Upper lobe of left lung (tissue), 6 donors: ENCODE results near the gene ARRB2. TPM values are rescaled to one million over a fixed set of nuclear protein-coding genes. Genes with fewer than 3 reads are reported as not detected.

Source experiments
- ATAC-seq, 2 donors: fragments of 200-7000 bp; cut with Tn5 transposase; one replicate each; pipeline ENCODE4 v1.9.1; 2022; ENCODE audit warnings: mild to moderate bottlenecking in 2 of 2, moderate library complexity in 2 of 2; ENCODE audit not compliant: low FRiP score in 2 of 2
- DNase-seq, 2 donors: peaks; one replicate each; pipeline ENCODE4 v3.0.0-alpha.2; 2019 to 2020
- H3K27ac ChIP-seq, 4 donors: fragments of 200-600 bp; sonication (generic); one replicate each; pipeline ENCODE4 v1.5.1; 2016 to 2019
- H3K27me3 ChIP-seq, 4 donors: fragments of 200-600 bp; sonication (generic); one replicate each; pipeline ENCODE4 v1.5.1; 2017 to 2019
- H3K36me3 ChIP-seq, 4 donors: fragments of 200-600 bp; sonication (generic); one replicate each; pipeline ENCODE4 v1.5.1; 2016 to 2019
- H3K4me1 ChIP-seq, 4 donors: fragments of 200-600 bp; sonication (generic); one replicate each; pipeline ENCODE4 v1.5.1; 2018 to 2019
- H3K4me3 ChIP-seq, 4 donors: fragments of 200-600 bp; sonication (generic); one replicate each; pipeline ENCODE4 v1.5.1; 2017 to 2019; ENCODE audit warnings: mild to moderate bottlenecking in 2 of 4, moderate library complexity in 1 of 4
- H3K9me3 ChIP-seq, 4 donors: fragments of 200-600 bp; sonication (generic); one replicate each; pipeline ENCODE4 v1.5.1; 2018 to 2019
- CTCF ChIP-seq, 6 experiments: fragments of 450-650 bp in 4 of 6; fragments of 200-600 bp in 2 of 6; sonication (generic) in 2 of 6; IDR thresholded peaks; one replicate each; pipeline ENCODE4 v1.5.1; 2016 to 2019; ENCODE audit warnings: antibody characterized with exemption in 6 of 6
- EP300 ChIP-seq, 4 donors: sonication (generic); formaldehyde crosslinking; IDR thresholded peaks; one replicate each; pipeline ENCODE4 v1.5.1; 2017; ENCODE audit warnings: antibody characterized with exemption in 4 of 4, control low read depth in 2 of 4
- POLR2A ChIP-seq, 4 donors: fragments of 450-650 bp; IDR thresholded peaks; one replicate each; pipeline ENCODE4 v1.5.1; 2016 to 2017; ENCODE audit warnings: antibody characterized with exemption in 4 of 4, mild to moderate bottlenecking in 2 of 4
- POLR2AphosphoS5 ChIP-seq, 2 donors: sonication (generic); formaldehyde crosslinking; IDR thresholded peaks; one replicate each; pipeline ENCODE4 v1.5.1; 2017; ENCODE audit warnings: antibody characterized with exemption in 2 of 2
- WGBS, 2 donors: methylation state at CpG; one replicate each; pipeline ENCODE4 v1.1.5; 2017 to 2018; 5-methylcytosine and 5-hydroxymethylcytosine counted together
- total RNA-seq, 6 donors: library from RNA; depleted of rRNA in 4 of 6; stranded (reverse); fragments of >200 nt in 4 of 6; gene quantifications; one replicate each; pipeline versions ENCODE4 v1.1.0 to v1.2.1, GENCODE V29; 2016 to 2021
- donor health status: DM: no; HTN: no; CAD: no; lungs with moderate emphysema.
- donor health status: DM: no; HTN: yes; CAD: no; lungs with severe emphysema.

Gene ARRB2
- total RNA-seq, 6 donors from 2014 or later: 67.3 to 336 (median 176) TPM

GRCh38 chr17:4742133-4742532 is 31.7 kb downstream of the ARRB2 start:
- H3K4me1 ChIP-seq: peaks cover 9 to 31% (median 18%) of the 10 kb centered on the region in 4 donors
- ATAC-seq: no peak
- no peaks in the 10 kb centered on the region for H3K36me3 ChIP-seq
- no peak overlapping the region for H3K27ac ChIP-seq
- no peak overlapping the region for H3K4me3 ChIP-seq
- no peak for DNase-seq
- no peaks in the 10 kb centered on the region for H3K27me3 ChIP-seq
- 91 to 97% methylated on average over 9 of the region's 9 CpGs for WGBS, 2 donors
- H3K9me3 ChIP-seq: no peaks in the 10 kb centered on the region
- TF ChIP-seq POLR2AphosphoS5 (IDR thresholded peaks at IDR 0.05): no peak
- TF ChIP-seq EP300 (IDR thresholded peaks at IDR 0.05): no peak
- TF ChIP-seq CTCF (IDR thresholded peaks at IDR 0.05): no peak

GRCh38 chr17:4742629-4743028 is 32.2 kb downstream of the ARRB2 start:
- Histone ChIP-seq H3K27me3 (no peaks in the 10 kb centered on the region), H3K27ac (no peak overlapping the region), H3K36me3 (no peaks in the 10 kb centered on the region), H3K4me1 (peaks cover 9 to 32% (median 17%) of the 10 kb centered on the region in 4 donors), H3K9me3 (no peaks in the 10 kb centered on the region), H3K4me3 (no peak overlapping the region)
- ATAC-seq (no peak), DNase-seq (no peak)
- WGBS, 2 donors: 75 to 76% methylated on average over 4 to 9 of the region's 10 CpGs
- TF ChIP-seq CTCF (IDR thresholded peaks at IDR 0.05) (no peak), POLR2A (IDR thresholded peaks at IDR 0.05) (no peak), EP300 (IDR thresholded peaks at IDR 0.05) (no peak), POLR2AphosphoS5 (IDR thresholded peaks at IDR 0.05) (no peak)

- ATAC-seq (no peak), DNase-seq (no peak)
- Histone ChIP-seq H3K9me3 (no peaks in the 10 kb centered on the region), H3K36me3 (no peaks in the 10 kb centered on the region), H3K4me3 (no peak overlapping the region), H3K27me3 (no peaks in the 10 kb centered on the region), H3K27ac (no peak overlapping the region), H3K4me1 (peaks cover 11 to 32% (median 18%) of the 10 kb centered on the region in 4 donors)
- WGBS, 2 donors: 95 to 99% methylated on average over 8 of the region's 8 CpGs
- no peak for TF ChIP-seq EP300 (IDR thresholded peaks at IDR 0.05)
- no peak for TF ChIP-seq CTCF (IDR thresholded peaks at IDR 0.05)
- TF ChIP-seq POLR2AphosphoS5 (IDR thresholded peaks at IDR 0.05): no peak
- no peak for TF ChIP-seq POLR2A (IDR thresholded peaks at IDR 0.05)
Measured at GRCh38 chr17:4743216-4743615, 32.8 kb downstream of the ARRB2 start.

- H3K9me3 ChIP-seq: no peaks in the 10 kb centered on the region
- no peak overlapping the region for H3K4me3 ChIP-seq
- DNase-seq: no peak
- no peak for TF ChIP-seq CTCF (IDR thresholded peaks at IDR 0.05)
- no peak for TF ChIP-seq POLR2A (IDR thresholded peaks at IDR 0.05)
- no peak for TF ChIP-seq EP300 (IDR thresholded peaks at IDR 0.05)
- TF ChIP-seq POLR2AphosphoS5 (IDR thresholded peaks at IDR 0.05): no peak
- H3K27me3 ChIP-seq: no peaks in the 10 kb centered on the region
- peaks cover 8 to 30% (median 17%) of the 10 kb centered on the region in 4 donors for H3K4me1 ChIP-seq
- H3K27ac ChIP-seq: no peak overlapping the region
- no peak for ATAC-seq
- WGBS, 2 donors: 90 to 95% methylated on average over 9 of the region's 9 CpGs
- no peaks in the 10 kb centered on the region for H3K36me3 ChIP-seq
Measured at GRCh38 chr17:4743898-4744297, 33.5 kb downstream of the ARRB2 start.
